NCI-H1105 (cell line): Measurements from ENCODE around the gene ANKMY2.

ENCODE experiments used
- DNase-seq: peaks from one replicate; lab custom pipeline; 2025; lab: John Stamatoyannopoulos, UW

ANKMY2 gene

DNA sequence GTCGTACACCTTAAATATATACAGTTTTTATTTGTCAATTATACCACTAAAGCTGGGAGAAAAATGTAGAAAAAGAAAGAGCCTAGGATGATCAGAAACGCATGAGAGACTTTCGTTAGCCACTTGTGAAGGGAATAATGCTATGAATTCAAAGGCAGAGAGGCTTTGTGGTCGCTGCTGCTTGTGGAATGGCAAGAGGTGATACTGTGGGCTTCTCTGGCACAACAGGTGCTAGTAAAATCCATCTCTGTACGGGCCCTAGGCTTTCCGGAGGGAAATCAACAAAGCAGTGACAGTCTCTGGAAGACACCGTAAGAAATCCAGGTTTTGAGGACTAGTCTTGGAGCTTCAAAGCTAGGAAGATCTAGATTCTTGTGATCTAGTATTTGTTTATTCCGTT lies 66.3 kb downstream of the ANKMY2 start:
- DNase-seq = no peak

DNA sequence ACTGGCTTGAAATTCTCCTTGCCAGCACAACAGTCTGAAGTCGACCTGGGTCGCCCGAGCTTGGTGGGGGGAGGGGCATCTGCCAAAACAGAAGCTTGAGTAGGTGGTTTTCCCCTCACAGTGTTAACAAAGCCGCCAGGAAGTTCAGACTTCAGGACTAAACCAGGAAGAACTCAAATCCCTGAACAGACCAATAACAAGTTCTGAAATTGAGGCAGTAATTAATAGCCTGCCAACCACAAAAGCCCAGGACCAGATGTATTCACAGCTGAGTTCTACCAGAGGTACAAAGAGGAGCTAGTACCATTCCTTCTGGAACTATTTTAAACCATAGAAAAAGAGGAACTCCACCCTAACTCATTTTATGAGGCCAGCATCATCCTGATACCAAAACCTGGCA lies 73.6 kb downstream of the ANKMY2 start:
- no peak for DNase-seq

DNA sequence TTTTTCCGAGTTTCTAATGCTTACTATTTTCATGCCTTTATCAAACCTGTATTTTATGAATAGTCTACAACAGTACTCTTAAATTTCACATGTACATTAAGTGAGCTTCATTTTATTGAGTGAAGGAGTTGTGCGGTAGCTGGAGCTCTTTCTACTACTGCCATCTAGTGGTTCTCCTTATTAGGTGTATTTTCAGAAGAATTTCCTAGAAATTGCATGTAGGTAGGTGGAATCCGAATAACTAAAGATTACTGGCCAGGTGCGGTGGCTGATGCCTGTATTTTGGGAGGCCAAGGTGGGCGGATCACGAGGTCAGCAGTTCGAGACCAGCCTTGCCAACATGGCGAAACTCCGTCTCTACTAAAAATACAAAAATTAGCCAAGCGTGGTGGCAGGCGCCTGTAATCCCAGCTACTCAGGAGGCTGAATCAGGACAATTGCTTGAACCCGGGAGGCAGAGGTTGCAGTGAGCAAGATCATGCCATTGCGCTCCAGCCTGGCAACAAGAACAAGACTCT lies 80.6 kb downstream of the ANKMY2 start:
- peak; percentile 50 for DNase-seq

GRCh38 chr7:16564023-16564380 lies 81.6 kb downstream of the ANKMY2 start:
- DNase-seq = no peak

DNA sequence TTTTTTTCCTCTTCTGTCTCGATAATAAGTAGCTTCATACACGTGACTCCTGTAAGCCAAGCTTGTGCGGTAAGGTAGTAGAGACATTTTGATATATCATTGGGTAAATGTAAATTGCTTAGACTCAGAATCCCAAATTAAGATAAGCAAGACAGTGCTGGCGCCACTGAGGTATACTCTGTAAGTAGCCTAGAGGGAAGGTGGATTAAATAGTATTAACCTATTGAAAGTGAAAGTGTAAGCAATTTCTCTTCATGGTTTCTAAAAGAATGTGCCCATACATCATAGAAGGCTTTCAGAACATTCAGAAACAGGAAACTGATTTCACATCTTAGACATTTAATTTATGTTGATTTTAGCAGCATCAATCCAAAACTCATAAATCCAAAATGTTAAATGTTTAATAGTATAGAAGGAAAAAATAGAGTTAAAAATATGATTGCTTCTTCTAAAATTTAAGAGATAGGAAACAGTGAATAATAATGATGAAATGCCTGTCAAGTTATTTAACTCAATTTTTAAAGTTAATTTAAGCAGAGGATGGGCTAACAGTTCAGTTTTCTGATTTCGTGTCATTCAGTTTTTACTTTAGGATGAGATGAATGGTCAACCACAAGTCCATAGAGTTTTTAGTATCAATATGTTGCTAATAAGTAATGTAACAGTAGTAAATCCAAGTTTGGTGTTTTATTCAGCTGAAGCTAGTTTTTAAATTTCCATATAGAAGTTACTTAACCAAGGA lies 82.1 kb downstream of the ANKMY2 start:
- DNase-seq = no peak

- DNase-seq = no peak
These were observed 82.9 kb downstream of the ANKMY2 start for GRCh38 chr7:16562456-16563220.

- DNase-seq = no peak
These were observed 83.6 kb downstream of the ANKMY2 start for GRCh38 chr7:16561943-16562342.

DNA sequence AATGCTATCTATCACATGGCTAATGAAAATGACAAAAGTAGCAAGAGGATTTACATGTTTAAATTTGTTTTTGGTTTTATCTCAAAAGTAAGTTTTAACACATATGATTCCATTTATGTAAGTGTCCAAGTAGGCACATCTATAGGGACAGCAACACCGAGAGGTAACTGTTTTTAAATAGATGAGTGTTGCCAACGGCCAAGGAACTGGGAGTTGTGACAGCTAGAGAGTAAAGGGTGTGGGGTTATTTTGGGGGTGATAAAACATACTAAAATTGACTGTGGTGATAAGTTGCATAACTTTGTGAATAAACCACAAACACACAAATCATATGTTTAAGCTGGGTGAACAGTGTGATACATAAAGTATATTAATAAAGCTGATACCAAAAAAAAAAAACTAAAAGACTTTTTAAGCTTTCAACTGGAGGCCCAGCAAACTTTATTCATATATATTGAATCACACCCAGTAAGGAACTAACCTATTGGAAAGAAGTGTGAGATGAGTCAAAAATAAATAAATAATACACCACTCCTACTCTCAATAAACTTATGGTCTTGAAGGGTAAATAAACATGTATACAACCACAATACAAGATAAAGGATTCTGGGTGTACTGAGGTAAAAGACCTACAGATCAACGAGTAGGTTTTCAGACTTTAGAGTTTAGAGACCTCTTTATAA lies 85.9 kb downstream of the ANKMY2 start:
- no peak for DNase-seq

DNA sequence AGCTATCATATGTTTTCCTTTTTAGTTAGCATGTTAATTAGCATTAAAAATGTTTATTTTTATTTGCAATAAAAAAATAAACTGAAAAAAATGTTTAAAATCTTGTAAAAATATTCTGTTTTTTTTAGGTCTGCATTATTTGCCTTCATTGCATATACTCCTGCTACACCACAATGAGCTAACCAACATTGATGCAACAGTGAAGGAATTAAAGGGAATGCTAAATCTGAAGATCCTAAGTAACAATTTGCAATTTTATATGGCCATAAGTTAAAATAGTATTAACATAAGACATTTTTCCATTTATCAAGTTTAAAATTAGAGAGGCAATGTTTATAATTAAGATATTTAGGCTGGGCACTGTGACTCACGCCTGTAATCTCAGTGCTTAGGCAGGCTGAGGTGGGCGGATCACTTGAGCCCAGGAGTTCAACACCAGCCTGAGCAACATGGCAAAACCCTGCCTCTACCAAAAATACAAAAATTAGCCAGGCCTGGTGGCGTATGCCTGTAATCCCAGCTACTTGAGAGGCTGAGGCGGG lies 86.7 kb downstream of the ANKMY2 start:
- DNase-seq = no peak

DNA sequence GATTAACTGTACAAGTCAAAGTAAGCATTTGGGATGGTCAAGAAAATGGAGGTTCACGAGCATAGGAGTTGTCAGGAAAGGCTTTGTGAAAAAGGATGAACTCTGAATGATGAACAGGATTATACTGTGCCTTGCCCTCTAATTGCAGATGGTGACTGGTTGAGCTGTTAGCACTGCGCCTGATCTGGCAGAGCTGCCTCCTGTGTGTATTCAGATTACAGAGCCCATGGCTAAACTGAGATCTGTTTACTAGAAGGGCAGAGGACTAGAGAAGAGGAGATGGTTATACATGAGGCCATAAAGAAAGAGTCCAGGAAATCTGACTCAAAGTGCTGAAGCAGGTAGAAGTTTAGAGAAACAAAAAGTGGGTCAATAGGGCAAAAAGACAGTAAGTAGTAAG lies 89.2 kb downstream of the ANKMY2 start:
- DNase-seq = no peak

DNA sequence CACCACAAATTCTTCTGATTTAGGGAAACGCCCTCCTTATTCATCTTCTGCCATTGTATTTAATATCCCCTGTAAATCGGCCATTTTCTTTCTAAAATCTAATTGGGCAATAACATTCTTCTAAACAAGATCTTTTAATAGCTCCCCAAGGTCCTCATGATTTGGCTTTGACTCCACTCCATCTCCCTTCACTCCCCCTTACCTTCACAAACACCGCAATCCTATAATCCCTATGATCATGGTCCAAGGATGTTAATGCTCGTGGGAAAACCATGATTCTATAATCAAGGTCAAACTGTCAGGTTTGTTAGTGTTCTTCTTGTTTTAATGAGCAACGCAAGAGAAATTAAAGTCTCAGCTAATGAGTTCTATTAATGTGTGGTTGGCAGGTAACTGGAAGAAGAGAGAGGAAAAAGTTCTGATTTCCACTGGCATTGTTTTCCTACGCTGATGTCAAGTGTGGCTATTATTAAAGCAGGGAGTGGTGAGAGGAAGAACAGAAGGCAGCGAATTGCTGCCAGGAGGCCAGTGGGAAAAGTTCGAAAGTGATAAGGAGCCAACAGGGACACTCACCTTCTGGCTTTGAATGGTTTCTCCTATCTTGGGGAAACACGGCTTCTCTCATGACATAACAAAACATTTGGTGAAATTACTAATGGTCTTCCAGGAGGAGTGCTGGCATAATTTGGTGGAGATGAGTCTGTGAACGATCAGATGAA lies 90.9 kb downstream of the ANKMY2 start:
- DNase-seq = no peak

GRCh38 chr7:16550671-16551070 lies 94.9 kb downstream of the ANKMY2 start:
- DNase-seq = no peak
